GM21447 (cell line): ENCODE results near the gene TMEM120B.

Experiments
- ATAC-seq: cut with Tn5 transposase; IDR thresholded peaks from one replicate; pipeline ENCODE4 v1.9.1; 2021; ENCODE audit not compliant: unreplicated experiment

Gene TMEM120B

DNA sequence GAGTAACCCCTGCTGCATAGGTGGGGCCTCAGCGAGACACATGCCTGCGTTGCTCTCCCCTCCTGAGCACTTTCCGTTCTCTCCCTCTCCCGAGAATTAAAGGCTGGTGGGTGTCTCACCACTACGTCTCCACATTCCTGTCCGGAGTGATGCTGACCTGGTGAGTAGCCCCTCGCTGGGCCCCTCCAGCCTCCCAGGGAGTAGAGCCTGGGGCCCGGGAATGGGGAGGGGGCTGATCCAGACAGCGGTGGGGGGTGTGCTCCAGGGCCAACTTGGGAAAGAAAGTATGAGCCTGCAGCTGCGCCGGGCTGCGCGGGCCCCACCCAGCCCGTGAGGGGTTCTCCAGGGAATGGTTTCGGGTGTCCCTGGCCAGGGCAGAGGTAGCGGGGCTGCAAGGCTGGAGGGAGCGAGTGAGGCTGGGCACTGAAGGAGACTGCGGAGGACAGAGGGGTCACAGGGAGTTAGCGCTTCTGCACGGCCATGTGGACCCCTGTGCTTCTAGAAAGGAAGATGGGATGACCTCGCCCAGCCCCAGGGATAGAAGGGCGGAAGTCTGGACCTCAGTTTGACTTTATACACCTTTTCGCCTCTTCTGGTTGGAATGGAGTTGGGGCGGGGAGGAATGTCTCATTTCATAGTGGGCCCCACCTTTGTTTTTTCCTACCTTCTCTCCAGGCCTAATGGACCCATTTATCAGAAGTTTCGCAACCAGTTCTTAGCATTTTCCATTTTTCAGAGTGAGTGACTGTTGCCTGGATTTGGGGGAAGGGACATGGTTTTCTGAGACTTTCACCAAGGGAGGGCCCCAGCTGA, 58.5 kb downstream of the TMEM120B start:
- ATAC-seq = no peak

- peak; percentile 79 for ATAC-seq
Observed at GRCh38 chr12:121773011-121773777, 60.6 kb downstream of the TMEM120B start.

- ATAC-seq = no peak
Observed at GRCh38 chr12:121774968-121775474, 62.5 kb downstream of the TMEM120B start.

GRCh38 chr12:121775501-121775900, 62.9 kb downstream of the TMEM120B start:
- ATAC-seq = no peak

GRCh38 chr12:121776190-121777098, 63.9 kb downstream of the TMEM120B start:
- ATAC-seq = peak; percentile 47

GRCh38 chr12:121778567-121779421, 66.2 kb downstream of the TMEM120B start:
- no peak for ATAC-seq

- no peak for ATAC-seq
Observed at GRCh38 chr12:121779422-121779895, 66.9 kb downstream of the TMEM120B start.

DNA sequence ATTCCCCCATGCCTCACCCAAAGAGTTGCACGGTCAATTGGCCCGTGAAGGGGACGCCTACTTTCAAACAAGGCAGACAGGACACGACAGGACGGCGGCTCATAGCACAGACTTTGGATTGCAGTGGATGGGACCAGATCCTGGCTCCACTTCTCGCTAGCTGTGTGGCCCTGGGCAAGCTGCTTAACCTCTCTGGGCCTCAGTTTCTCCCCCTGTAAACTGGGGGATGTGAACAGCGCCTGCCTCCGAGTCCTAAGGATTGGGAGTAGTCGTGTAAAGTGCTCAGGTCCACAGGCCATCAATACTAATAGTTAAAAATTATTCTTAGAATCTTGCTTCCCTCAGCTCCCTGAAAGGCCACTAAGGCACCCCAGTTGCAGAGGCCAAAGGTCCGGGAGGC, 67.9 kb downstream of the TMEM120B start:
- ATAC-seq = no peak

DNA sequence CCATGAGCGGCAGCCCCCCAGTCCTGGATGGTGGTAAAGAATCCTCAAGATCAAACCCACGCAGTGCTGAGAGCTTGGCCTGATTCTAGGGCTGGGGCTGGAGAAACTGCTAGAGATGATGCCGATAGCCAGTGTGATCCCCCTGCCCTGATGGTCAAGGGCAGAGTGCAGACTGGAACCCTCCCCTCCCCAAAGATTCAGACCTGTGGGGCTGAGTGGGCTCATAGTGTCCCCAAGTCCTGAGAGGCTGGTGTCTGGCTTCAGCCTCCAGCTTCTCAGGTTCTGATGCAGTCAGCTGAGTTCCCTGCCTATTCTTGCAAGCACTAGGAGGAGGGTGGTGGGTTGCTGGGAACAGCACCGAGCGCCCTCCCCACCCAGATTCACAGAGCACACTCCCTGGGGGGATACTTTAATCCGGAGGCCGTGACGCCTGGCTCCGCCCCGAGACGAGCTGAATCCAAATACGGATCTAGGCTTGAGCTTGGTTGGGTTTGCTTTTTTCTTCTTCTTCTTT, 69.0 kb downstream of the TMEM120B start:
- ATAC-seq = peak; percentile 24

DNA sequence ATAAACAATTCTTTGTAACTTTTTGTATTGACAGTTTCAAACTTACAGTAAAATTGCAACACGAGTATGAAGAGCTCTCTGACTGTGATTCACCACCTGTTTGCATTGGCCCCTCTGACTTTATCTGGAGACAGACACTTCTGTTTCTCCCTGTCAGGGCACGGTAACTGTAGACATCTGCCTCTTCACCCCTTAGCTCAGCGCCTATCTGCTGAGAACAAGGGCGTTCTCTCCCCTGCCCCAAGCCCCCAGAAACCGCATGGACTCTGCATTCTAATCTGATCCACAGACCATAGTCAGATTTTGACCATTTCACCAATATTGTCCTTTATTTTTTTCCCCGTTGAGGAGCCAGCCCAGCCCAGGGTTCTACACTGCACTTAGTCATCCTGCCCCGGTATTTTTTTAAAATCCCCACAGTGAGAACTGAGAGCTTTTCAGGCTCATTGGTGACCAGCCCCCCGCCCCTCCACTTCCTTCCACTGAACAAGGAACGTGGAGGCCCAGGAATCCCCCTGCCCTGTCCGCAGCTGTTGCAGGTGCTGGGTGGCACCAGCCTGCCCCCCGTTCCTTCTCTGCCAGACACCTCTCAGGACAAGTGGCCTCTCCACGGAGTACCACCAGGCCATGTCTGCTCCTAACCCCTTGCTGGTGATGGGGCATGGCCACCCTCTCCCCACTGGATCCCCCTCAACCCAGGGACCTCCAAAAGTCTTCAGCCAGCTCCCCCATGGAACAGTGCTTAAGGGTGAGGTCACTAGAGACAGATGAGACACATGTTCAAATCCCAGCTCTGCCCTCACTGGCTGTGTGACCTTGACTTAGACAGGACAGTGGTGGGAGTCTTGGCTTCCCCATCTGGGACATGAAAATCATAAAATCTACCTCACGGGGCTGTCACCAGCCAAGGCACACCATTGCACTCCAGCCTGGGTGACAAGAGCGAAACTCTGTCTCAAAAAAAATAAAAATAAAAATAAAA, 69.7 kb downstream of the TMEM120B start:
- peak; percentile 49 for ATAC-seq

DNA sequence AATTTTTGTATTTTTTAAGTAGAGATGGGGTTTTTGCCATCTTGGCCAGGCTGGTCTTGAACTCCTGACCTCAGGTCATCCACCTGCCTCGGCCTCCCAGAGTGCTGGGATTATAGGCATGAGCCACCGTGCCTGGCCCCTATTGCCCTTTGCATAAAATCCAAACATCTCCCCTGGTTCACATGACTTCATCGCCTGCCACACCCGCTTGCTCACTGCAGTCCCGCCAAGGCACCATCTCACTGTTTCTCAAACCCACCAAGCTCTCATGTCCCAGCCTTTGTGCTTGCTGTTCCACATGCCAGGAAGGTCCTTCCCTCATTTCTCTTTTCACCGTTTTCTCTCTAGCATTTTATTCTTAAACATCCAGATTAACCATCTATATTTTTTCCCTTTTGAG, 71.2 kb downstream of the TMEM120B start:
- ATAC-seq = no peak

GRCh38 chr12:121784460-121784859, 71.9 kb downstream of the TMEM120B start:
- ATAC-seq = no peak

DNA sequence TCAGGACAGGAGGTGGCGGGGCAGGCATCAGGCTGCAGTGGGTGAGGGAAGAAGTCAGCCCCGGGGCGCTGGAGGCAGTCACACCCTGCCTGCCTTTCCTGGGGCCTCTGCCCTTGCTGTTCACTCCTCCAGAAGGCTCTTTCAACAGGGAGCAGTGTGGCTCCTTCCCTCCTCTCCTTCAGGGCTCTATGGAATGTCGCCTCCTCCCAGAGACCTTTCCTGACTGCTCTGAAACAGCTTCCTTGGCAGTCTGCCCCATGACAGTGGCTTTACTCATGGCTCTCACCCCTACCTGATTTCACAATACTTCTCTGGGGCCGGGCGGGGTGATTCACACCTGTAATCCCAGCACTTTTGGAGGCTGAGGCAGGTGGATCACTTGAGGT, 73.9 kb downstream of the TMEM120B start:
- ATAC-seq = no peak

DNA sequence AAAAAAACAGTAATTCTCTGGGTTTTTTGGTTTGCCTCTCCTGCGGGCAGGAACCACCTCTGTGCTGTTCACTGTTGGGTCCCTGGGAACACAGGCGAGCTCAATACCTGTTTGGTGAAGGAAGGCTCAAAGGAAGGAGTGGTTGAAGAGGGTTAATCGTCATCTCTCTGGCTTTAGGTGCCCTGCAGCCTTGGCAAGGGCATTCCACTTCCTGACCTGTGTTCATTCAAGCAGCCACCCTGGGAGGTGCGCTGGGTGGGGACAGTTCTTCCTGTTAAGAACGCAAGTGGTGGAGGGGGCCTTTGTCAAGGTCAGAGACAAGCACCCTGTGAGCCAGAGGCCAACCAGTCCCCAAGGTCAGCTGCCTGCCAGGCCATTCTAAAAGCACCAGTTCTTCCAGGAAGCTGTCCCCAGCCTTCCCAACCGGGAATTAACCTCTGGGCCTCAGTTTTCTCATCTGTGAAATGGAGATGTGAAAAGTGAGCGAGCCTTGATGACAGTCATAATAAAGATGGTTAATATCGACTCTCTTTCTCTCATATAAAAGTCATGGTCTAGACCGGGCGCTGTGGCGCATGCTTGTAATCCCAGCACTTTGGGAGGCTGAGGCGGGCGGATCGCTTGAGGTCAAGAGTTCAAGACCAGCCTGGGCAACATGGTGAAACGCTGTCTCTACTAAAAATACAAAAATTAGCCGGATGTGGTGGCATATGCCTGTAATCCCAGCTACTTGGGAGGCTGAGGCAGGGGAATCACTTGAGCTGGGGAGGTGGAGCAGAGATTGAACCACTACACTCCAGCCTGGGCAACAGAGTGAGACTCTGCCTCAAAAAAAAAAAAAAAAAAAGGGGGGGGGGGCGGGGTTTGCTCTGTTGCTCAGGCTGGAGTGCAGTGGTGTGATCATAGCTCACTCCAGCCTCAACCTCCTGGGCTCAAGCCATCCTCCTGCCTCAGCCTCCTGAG, 74.8 kb downstream of the TMEM120B start:
- no peak for ATAC-seq

- ATAC-seq = no peak
Observed at GRCh38 chr12:121788176-121788818, 75.7 kb downstream of the TMEM120B start.

DNA sequence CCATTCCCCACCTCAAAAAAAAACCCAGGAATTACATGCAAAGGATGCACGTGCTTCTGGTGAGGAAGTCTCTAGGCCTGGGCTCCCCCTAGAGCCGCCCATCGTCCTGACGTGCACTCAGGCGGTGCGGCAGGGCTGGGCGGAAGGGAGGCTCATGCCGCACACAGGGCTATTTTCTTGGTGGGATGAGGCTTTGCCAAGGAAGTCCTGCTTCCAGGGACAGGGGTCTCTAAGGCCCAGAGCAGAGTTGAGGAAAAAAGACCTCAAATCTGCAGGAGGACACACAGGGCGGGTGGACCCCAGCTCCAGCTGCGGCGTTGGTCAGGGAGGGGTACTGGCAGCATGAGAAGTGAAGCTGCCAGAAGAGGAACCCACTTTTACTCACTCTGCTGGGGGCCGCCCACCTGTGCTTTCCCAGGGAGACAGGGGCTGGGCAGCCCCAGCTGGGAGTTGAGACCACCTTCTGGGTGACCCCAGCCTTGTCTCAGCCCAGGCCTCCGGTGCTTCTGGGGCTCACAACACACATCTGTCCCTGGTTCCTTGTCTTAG, 76.8 kb downstream of the TMEM120B start:
- ATAC-seq = no peak
